Measurements from ENCODE around the gene UGT1A4. TPM values are rescaled to one million over a fixed set of nuclear protein-coding genes. Genes with fewer than 3 reads are reported as not detected.
A peak's percentile ranks its signal among the peaks of the same experiment; 100 is the strongest.

Gene UGT1A4
- total and polyA plus RNA-seq, 9 of the 15 experiments (the other 6 are each of a cell fraction or from before 2014, with no cell fraction given), result not detected

DNA sequence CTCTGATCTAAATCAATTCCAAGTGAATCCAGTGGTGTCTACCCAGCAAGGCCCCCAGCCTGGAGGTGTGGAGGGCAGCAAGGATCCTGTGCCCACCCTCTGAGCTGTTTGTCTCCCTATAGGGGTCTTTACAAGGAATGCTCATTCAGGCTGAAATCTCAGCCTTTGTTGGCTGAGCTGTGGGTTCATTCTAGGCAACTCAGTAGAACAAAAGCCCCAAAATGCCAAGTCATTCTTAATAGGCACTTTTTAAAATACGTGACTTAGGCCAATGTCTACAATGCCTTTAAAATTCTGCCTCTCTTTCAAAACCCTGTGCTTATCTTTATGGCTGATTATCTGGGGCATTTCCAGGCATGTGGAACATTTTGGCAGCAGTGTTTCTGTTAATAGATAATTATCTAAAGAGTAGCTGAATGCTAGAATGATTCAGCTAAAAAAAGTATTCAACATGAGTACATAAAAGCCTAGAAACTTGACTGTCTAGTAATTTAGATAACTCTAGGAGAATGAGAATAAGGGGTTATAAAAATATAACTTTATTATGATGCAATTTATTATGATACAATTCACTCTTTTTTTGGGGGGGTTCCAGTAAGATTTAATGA lies 18.4 kb upstream of the UGT1A4 start (continued):
- no peak for TF ChIP-seq NR4A1 (CRISPR knock-in tag; IDR thresholded peaks at IDR 0.05)
- no peak for TF ChIP-seq NR4A1 (tag; IDR thresholded peaks at IDR 0.05)
- no peak for TF ChIP-seq RHOXF2B (CRISPR knock-in tag; conservative IDR thresholded peaks at IDR 0.05)
- no peak for TF ChIP-seq KAT2B (IDR thresholded peaks at IDR 0.05; ENCODE audit: low read depth, low read length)
- no peak for TF ChIP-seq RBM15 (IDR thresholded peaks at IDR 0.05; ENCODE audit: insufficient read depth, low read length)
- 0 out of 2 replicates have a peak, but pooled peaks have one; percentile 34 for TF ChIP-seq RNF2 (IDR thresholded peaks at IDR 0.05)
- TF ChIP-seq ILF3 (IDR thresholded peaks at IDR 0.05; ENCODE audit: borderline replicate concordance), result no peak
- TF ChIP-seq FOXK2 (conservative IDR thresholded peaks at IDR 0.05 in 1 of 2, IDR thresholded peaks at IDR 0.05 in 1 of 2; ENCODE audit: low read depth in 2 of 2), result no peak; a peak in 1 of 4 replicates
- no peak for TF ChIP-seq ZNF146 (CRISPR knock-in tag; IDR thresholded peaks at IDR 0.05; ENCODE audit: unreplicated experiment)
- TF ChIP-seq, protein P1, sequence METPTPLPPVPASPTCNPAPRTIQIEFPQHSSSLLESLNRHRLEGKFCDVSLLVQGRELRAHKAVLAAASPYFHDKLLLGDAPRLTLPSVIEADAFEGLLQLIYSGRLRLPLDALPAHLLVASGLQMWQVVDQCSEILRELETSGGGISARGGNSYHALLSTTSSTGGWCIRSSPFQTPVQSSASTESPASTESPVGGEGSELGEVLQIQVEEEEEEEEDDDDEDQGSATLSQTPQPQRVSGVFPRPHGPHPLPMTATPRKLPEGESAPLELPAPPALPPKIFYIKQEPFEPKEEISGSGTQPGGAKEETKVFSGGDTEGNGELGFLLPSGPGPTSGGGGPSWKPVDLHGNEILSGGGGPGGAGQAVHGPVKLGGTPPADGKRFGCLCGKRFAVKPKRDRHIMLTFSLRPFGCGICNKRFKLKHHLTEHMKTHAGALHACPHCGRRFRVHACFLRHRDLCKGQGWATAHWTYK (CRISPR knock-in tag; IDR thresholded peaks at IDR 0.05), result no peak
- TF ChIP-seq USF1 (CRISPR knock-in tag; IDR thresholded peaks at IDR 0.05), result no peak
- TF ChIP-seq ZNF780A (CRISPR knock-in tag; IDR thresholded peaks at IDR 0.05), result no peak
- no peak for TF ChIP-seq SPI1 (IDR thresholded peaks at IDR 0.05; ENCODE audit: borderline replicate concordance, low read depth, low read length)
- TF ChIP-seq, protein P2, sequence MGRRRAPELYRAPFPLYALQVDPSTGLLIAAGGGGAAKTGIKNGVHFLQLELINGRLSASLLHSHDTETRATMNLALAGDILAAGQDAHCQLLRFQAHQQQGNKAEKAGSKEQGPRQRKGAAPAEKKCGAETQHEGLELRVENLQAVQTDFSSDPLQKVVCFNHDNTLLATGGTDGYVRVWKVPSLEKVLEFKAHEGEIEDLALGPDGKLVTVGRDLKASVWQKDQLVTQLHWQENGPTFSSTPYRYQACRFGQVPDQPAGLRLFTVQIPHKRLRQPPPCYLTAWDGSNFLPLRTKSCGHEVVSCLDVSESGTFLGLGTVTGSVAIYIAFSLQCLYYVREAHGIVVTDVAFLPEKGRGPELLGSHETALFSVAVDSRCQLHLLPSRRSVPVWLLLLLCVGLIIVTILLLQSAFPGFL (CRISPR knock-in tag; IDR thresholded peaks at IDR 0.05), result no peak
- no peak for TF ChIP-seq COPS2 (conservative IDR thresholded peaks at IDR 0.05)
- TF ChIP-seq TEAD1 (CRISPR knock-in tag; IDR thresholded peaks at IDR 0.05), result peak in 1 of 2 experiments; percentile 93; a peak in 2 of 4 replicates
- TF ChIP-seq ZNF165 (CRISPR knock-in tag; IDR thresholded peaks at IDR 0.05; ENCODE audit: borderline replicate concordance), result no peak
- TF ChIP-seq TCF7L2 (IDR thresholded peaks at IDR 0.05; ENCODE audit: low read depth, low read length), result no peak
- no peak for TF ChIP-seq SRF (CRISPR knock-in tag; IDR thresholded peaks at IDR 0.05)
- TF ChIP-seq RAD51 (IDR thresholded peaks at IDR 0.05; ENCODE audit: borderline replicate concordance, low read depth), result no peak
- no peak for TF ChIP-seq KLF1 (tag; IDR thresholded peaks at IDR 0.05)
- no peak for TF ChIP-seq MITF (IDR thresholded peaks at IDR 0.05)
- TF ChIP-seq GABPB2 (CRISPR knock-in tag; conservative IDR thresholded peaks at IDR 0.05), result no peak
- peak; percentile 93 for TF ChIP-seq C11orf30 (IDR thresholded peaks at IDR 0.05; ENCODE audit: low read depth)
- no peak for TF ChIP-seq WHSC1 (IDR thresholded peaks at IDR 0.05; ENCODE audit: low read length)
- TF ChIP-seq TAF1 (IDR thresholded peaks at IDR 0.05; ENCODE audit: control insufficient read depth, extremely low read depth, insufficient read depth, low read length, severe bottlenecking), result no peak

All from K562 (cell line).